ENCODE data around the gene TADA2B. TPM values are rescaled to one million over a fixed set of nuclear protein-coding genes. Genes with fewer than 3 reads are reported as not detected.

Gene TADA2B
- total and polyA plus RNA-seq, 2 of the 4 experiments (the other 2 are of a cell fraction), result 6.1 to 8.6 TPM

DNA sequence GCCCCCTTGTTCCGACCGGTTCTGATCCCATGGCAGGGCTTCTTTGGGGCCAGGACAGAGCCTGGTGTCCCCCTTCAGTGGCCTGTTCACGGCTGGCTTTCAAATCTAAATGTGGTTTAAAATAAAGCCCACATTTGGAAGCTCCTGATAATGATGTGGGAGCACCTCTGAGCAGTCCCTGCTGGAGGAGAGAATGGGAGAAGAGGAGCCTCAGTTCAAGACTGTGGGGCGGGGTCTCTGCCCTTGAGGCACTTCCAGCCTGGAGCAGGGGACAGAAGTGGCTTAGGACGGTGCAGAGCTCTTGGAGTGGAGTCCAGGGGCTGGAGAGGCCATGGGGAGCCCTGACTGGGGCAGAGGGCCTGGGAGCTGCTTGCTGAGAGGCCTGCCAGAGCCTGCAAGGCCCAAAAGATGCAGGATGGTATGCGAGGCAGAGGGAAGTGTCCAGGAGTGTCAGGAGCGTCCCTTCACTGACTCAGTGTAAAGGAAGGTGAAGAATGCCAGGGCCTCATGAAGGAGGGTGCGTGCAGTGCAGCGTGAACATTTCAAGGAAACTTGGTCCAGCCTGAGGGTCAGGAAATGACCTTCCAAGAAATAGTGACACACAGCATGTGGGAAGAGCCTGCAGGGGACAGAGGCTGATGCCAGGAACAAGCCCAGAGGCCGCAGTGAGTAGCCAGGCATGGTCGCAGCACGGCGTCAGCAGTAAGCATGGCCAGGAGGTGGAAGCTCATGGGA, 21.1 kb upstream of the TADA2B start:
- CTCF ChIA-PET, result interaction anchor here (0.6 kb wide), 2 partner anchors 13 to 316 kb away, joined by 3 read pairs; no protein-coding TSS in a partner anchor
- peak overlapping the region; percentile 99 for H2AK9ac ChIP-seq (replicated peaks; ENCODE audit: low read depth, low read length, poor library complexity)
- H4K91ac ChIP-seq (ENCODE audit: insufficient read depth, low read depth, low read length), result peak overlapping the region; percentile 100
- dilution Hi-C loops (cut with HindIII; ENCODE audit: low sequenced_read_pairs, unreplicated experiment) (no loop called here), intact Hi-C loops (cut with micrococcal nuclease) (no loop called here), in situ Hi-C loops (cut with MboI; ENCODE audit: low sequenced_read_pairs) (no loop called here)
- H4K20me1 ChIP-seq (ENCODE audit: insufficient read depth, low read length), result no peaks in the 10 kb centered on the region
- H3K14ac ChIP-seq (replicated peaks; ENCODE audit: low read depth, low read length), result peak overlapping the region; percentile 97
- ATAC-seq (ENCODE audit: low read depth) (peak; percentile 96), DNase-seq (peak; percentile 89)
- peak overlapping the region; percentile 88 for H2AFZ ChIP-seq (replicated peaks; ENCODE audit: low read length, poor library complexity)
- H3K9me1 ChIP-seq (ENCODE audit: insufficient read depth, low read length), result peaks cover 17% of the 10 kb centered on the region
- H3K36me3 ChIP-seq (ENCODE audit: control insufficient read depth, insufficient read depth, low read length), result peaks cover 38% of the 10 kb centered on the region
- peak overlapping the region; percentile 97 for H3K27ac ChIP-seq (ENCODE audit: insufficient read depth, low read length)
- POLR2A ChIA-PET (ENCODE audit: unreplicated experiment), result interaction anchor here (0.6 kb wide), 1 partner anchor 236 kb away, joined by 3 read pairs; no protein-coding TSS in a partner anchor
- peak overlapping the region; percentile 80 for H4K5ac ChIP-seq (ENCODE audit: low read depth, low read length)
- peak overlapping the region; percentile 99 for H2AK5ac ChIP-seq (ENCODE audit: low read depth, low read length)
- H3K23ac ChIP-seq (ENCODE audit: low read depth, low read length), result peak overlapping the region; percentile 86
- H3K4me1 ChIP-seq (ENCODE audit: control insufficient read depth, insufficient read depth, low read length), result peaks cover 8% of the 10 kb centered on the region
- no peaks in the 10 kb centered on the region for H3K27me3 ChIP-seq (ENCODE audit: control insufficient read depth, insufficient read depth, low read length)
- H2BK5ac ChIP-seq (ENCODE audit: low read depth, low read length, poor library complexity, severe bottlenecking), result peak overlapping the region; percentile 99
- H3K56ac ChIP-seq (ENCODE audit: extremely low read depth, insufficient read depth, low read length), result peak overlapping the region; percentile 82
- WGBS, 2 experiments (ENCODE audit: extremely low coverage in 2 of 2, insufficient read length in 1 of 2), result 0% methylated on average over 1 of the region's 13 CpGs; no CpG with 5 or more reads in 1 of the 2 experiments
- H3K79me1 ChIP-seq (ENCODE audit: low read depth in 1 of 2, low read length in 2 of 2), result peaks cover 19 to 54% of the 10 kb centered on the region in 2 experiments; a peak in 3 of 4 replicates
- peak overlapping the region; percentile 97 for H2BK120ac ChIP-seq (ENCODE audit: low read depth, low read length)
- peak overlapping the region; percentile 66; the same call in 1 of the 2 replicates for H3K9ac ChIP-seq (ENCODE audit: low read depth, low read length)
- H2BK15ac ChIP-seq (ENCODE audit: low read depth, low read length), result peak overlapping the region; percentile 73; the same call in 2 of the 3 replicates
- H3K4ac ChIP-seq (ENCODE audit: low read depth, low read length), result peak overlapping the region; percentile 97
- H3K4me3 ChIP-seq (ENCODE audit: insufficient read depth, low read depth, low read length), result no peak overlapping the region
- BruUV-seq (replicated peaks), result no TSS peak
- H2BK20ac ChIP-seq (ENCODE audit: low read depth, low read length), result peak overlapping the region; percentile 95
- peak overlapping the region; percentile 17 for H3K4me2 ChIP-seq (ENCODE audit: low read depth, low read length)
- peak overlapping the region; percentile 67 for H3K18ac ChIP-seq (ENCODE audit: low read depth, low read length)
- H4K8ac ChIP-seq (ENCODE audit: low read depth in 2 of 2, low read length in 2 of 2), result peak overlapping the region; percentile 95 to 96
- no peaks in the 10 kb centered on the region for H3K9me3 ChIP-seq (ENCODE audit: control insufficient read depth, insufficient read depth, low read length)
- TF ChIP-seq, protein P1, sequence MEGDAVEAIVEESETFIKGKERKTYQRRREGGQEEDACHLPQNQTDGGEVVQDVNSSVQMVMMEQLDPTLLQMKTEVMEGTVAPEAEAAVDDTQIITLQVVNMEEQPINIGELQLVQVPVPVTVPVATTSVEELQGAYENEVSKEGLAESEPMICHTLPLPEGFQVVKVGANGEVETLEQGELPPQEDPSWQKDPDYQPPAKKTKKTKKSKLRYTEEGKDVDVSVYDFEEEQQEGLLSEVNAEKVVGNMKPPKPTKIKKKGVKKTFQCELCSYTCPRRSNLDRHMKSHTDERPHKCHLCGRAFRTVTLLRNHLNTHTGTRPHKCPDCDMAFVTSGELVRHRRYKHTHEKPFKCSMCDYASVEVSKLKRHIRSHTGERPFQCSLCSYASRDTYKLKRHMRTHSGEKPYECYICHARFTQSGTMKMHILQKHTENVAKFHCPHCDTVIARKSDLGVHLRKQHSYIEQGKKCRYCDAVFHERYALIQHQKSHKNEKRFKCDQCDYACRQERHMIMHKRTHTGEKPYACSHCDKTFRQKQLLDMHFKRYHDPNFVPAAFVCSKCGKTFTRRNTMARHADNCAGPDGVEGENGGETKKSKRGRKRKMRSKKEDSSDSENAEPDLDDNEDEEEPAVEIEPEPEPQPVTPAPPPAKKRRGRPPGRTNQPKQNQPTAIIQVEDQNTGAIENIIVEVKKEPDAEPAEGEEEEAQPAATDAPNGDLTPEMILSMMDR (conservative IDR thresholded peaks at IDR 0.05; ENCODE audit: low read depth, low read length), result no peak
- TF ChIP-seq FOS (IDR thresholded peaks at IDR 0.05; ENCODE audit: low read depth, low read length), result no peak
- TF ChIP-seq RFX5 (IDR thresholded peaks at IDR 0.05; ENCODE audit: low read depth, low read length), result no peak
- TF ChIP-seq RCOR1 (IDR thresholded peaks at IDR 0.05; ENCODE audit: insufficient replicate concordance, low read length), result no peak
- no peak for TF ChIP-seq MAFK (IDR thresholded peaks at IDR 0.05; ENCODE audit: low read depth, low read length)
- TF ChIP-seq, protein P2, sequence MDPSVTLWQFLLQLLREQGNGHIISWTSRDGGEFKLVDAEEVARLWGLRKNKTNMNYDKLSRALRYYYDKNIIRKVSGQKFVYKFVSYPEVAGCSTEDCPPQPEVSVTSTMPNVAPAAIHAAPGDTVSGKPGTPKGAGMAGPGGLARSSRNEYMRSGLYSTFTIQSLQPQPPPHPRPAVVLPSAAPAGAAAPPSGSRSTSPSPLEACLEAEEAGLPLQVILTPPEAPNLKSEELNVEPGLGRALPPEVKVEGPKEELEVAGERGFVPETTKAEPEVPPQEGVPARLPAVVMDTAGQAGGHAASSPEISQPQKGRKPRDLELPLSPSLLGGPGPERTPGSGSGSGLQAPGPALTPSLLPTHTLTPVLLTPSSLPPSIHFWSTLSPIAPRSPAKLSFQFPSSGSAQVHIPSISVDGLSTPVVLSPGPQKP (IDR thresholded peaks at IDR 0.05; ENCODE audit: borderline replicate concordance, low read depth, low read length), result no peak
- no peak for TF ChIP-seq SMC3 (IDR thresholded peaks at IDR 0.05; ENCODE audit: low read depth, low read length)
- no peak for TF ChIP-seq MAZ (IDR thresholded peaks at IDR 0.05; ENCODE audit: borderline replicate concordance, low read depth, low read length)
- TF ChIP-seq NFE2L2 (IDR thresholded peaks at IDR 0.05; ENCODE audit: low read depth, low read length), result no peak
- TF ChIP-seq POLR2A (IDR thresholded peaks at IDR 0.05; ENCODE audit: low read depth, low read length), result no peak
- no peak for TF ChIP-seq CHD1 (IDR thresholded peaks at IDR 0.05; ENCODE audit: low read depth, low read length)
- TF ChIP-seq USF2 (IDR thresholded peaks at IDR 0.05; ENCODE audit: low read depth, low read length), result no peak
- TF ChIP-seq RAD21 (IDR thresholded peaks at IDR 0.05; ENCODE audit: low read length), result no peak
- TF ChIP-seq MXI1 (IDR thresholded peaks at IDR 0.05; ENCODE audit: borderline replicate concordance, low read depth, low read length), result peak; percentile 54; the same call in 1 of the 2 replicates

Data from IMR-90 (cell line).